GM10266 (cell line): ENCODE measurements around the gene SCAMP1.
"Not testable (repeated sequence)": the region's sequence is repeated elsewhere in the genome, so short reads cannot be mapped to it uniquely, and the experiment has no call there.

Experiments
- DNase-seq: peaks from one replicate; pipeline ENCODE4 v3.0.0; 2012; ENCODE audit errors: extremely low spot score
- TF ChIP-seq, protein P1 (sequence below): IDR thresholded peaks from 2 replicates; pipeline ENCODE4 v1.5.1; 2012; ENCODE audit warnings: mild to moderate bottlenecking, low read depth; ENCODE audit not compliant: control insufficient read depth, insufficient read depth; ENCODE audit errors: missing control alignments

SCAMP1 gene

GRCh38 chr5:78339617-78340436 lies 20.6 kb upstream of the SCAMP1 start:
- TF ChIP-seq, protein P1, sequence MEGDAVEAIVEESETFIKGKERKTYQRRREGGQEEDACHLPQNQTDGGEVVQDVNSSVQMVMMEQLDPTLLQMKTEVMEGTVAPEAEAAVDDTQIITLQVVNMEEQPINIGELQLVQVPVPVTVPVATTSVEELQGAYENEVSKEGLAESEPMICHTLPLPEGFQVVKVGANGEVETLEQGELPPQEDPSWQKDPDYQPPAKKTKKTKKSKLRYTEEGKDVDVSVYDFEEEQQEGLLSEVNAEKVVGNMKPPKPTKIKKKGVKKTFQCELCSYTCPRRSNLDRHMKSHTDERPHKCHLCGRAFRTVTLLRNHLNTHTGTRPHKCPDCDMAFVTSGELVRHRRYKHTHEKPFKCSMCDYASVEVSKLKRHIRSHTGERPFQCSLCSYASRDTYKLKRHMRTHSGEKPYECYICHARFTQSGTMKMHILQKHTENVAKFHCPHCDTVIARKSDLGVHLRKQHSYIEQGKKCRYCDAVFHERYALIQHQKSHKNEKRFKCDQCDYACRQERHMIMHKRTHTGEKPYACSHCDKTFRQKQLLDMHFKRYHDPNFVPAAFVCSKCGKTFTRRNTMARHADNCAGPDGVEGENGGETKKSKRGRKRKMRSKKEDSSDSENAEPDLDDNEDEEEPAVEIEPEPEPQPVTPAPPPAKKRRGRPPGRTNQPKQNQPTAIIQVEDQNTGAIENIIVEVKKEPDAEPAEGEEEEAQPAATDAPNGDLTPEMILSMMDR: no peak
- no peak for DNase-seq

DNA sequence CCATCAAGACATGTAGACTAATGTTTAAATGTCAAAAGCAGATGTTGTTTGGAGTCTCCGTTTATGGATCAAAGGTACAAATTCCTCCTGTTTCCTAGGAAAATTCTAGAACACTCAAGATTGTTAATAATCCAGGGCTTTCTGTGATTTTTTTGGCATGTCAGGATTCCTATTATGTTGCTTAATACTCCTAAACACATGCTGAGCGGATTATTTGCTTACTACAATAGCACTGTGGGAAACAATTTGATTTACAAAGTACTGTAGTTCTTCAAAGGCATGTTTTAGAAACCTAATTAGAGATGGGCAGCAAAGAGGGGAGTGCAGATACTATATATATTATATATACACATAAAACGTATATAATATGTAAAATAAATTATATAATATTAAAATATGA lies 19.0 kb upstream of the SCAMP1 start:
- DNase-seq: no peak
- TF ChIP-seq, protein P1: no peak

DNA sequence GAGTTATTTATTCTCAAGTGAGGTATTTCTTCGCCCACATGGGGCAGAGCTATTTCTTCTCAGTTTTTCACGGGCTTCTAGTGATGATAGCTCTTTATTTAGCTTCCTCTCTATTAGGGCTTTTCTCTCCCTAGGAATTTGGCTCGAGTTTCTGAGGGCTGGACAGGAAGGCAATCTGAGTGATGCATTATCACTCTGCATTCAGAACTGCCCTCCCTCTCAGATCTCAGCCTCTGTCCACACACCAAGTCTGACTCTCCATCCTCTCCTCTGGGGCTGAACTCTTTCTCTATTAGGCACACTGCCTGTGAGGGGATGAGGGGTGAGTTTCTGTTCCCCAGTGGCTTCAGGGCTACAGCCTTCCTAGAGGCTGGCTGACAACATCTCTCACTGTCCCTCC lies 14.9 kb upstream of the SCAMP1 start:
- TF ChIP-seq, protein P1: no peak
- no peak for DNase-seq

GRCh38 chr5:78353520-78353919 lies 6.9 kb upstream of the SCAMP1 start:
- TF ChIP-seq, protein P1: no peak
- DNase-seq: no peak

DNA sequence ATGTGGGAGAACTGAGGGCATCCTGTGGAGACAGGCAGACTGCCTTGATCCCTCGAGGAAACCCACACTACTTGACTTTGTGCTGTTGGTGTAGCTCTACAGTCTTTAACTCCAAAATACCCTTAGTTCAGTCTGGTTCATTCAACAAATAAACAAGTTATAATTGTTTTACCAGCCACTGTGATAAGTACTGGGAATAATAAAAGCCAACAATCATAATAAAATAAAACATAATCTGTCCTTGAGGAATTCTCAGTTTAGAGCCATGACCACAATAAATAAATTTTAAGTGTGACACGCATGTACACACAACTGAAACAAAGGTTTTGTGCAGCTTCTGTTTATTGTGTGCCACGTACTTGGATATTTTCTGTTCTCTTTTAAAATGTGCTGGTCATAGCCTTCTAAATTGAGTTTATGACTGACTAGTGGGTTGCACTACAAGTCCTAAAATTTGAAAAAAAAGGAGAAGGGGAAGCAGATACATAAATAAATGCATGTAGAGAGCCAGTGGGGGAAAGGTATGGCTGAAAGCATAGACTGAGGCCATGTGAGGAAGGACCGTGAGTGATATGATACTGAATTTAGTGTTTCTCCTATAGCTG lies 6.2 kb upstream of the SCAMP1 start:
- no peak for DNase-seq
- TF ChIP-seq, protein P1: no peak

- no peak for DNase-seq
- TF ChIP-seq, protein P1: no peak
These were observed 4.9 kb upstream of the SCAMP1 start for GRCh38 chr5:78355561-78355960.

GRCh38 chr5:78359455-78359830 lies 974 bp upstream of the SCAMP1 start:
- DNase-seq: not testable (repeated sequence)
